ENCODE measurements around the gene ITGA5. TPM values are rescaled to one million over a fixed set of nuclear protein-coding genes. Genes with fewer than 3 reads are reported as not detected.
A peak's percentile ranks its signal among the peaks of the same experiment; 100 is the strongest.

ITGA5 gene
- total RNA-seq, 1 donor from 2014 or later, result 95.0 TPM

GRCh38 chr12:54351341-54351740 lies 67.7 kb downstream of the ITGA5 start:
- H3K36me3 ChIP-seq, result peaks cover 0 to 44% of the 10 kb centered on the region in 2 donors
- peak overlapping the region; percentile 83 for H3K27ac ChIP-seq
- no peaks in the 10 kb centered on the region for H3K9me3 ChIP-seq
- TF ChIP-seq POLR2AphosphoS5 (IDR thresholded peaks at IDR 0.05; ENCODE audit: insufficient read depth in 1 of 2, low read depth in 1 of 2), result no peak
- TF ChIP-seq CTCF (IDR thresholded peaks at IDR 0.05), result no peak
- TF ChIP-seq POLR2A (IDR thresholded peaks at IDR 0.05), result no peak
- no peaks in the 10 kb centered on the region for H3K27me3 ChIP-seq
- no peak for DNase-seq (ENCODE audit: extremely low spot score in 2 of 2)
- intact Hi-C loops (cut with DNase I), result no loop called here
- H3K4me1 ChIP-seq, result peaks cover 25% of the 10 kb centered on the region
- H3K4me3 ChIP-seq, result peak overlapping the region in 1 of 2 donors; percentile 35

GRCh38 chr12:54350743-54351142 lies 68.3 kb downstream of the ITGA5 start:
- Histone ChIP-seq H3K9me3 (no peaks in the 10 kb centered on the region), H3K27me3 (no peaks in the 10 kb centered on the region), H3K4me1 (peaks cover 25% of the 10 kb centered on the region), H3K27ac (no peak overlapping the region), H3K36me3 (peaks cover 0 to 48% of the 10 kb centered on the region in 2 donors), H3K4me3 (no peak overlapping the region)
- no peak for TF ChIP-seq POLR2A (IDR thresholded peaks at IDR 0.05)
- TF ChIP-seq POLR2AphosphoS5 (IDR thresholded peaks at IDR 0.05; ENCODE audit: insufficient read depth in 1 of 2, low read depth in 1 of 2), result no peak
- TF ChIP-seq CTCF (IDR thresholded peaks at IDR 0.05), result no peak
- intact Hi-C loops (cut with DNase I), result no loop called here
- no peak for DNase-seq (ENCODE audit: extremely low spot score in 2 of 2)

- TF ChIP-seq POLR2A (IDR thresholded peaks at IDR 0.05) (no peak), POLR2AphosphoS5 (IDR thresholded peaks at IDR 0.05; ENCODE audit: insufficient read depth in 1 of 2, low read depth in 1 of 2) (no peak), CTCF (IDR thresholded peaks at IDR 0.05) (no peak)
- intact Hi-C loops (cut with DNase I), result no loop called here
- Histone ChIP-seq H3K27ac (no peak overlapping the region), H3K9me3 (no peaks in the 10 kb centered on the region), H3K4me3 (no peak overlapping the region), H3K36me3 (peaks cover 0 to 58% of the 10 kb centered on the region in 2 donors), H3K4me1 (peaks cover 25% of the 10 kb centered on the region), H3K27me3 (no peaks in the 10 kb centered on the region)
- DNase-seq (ENCODE audit: extremely low spot score in 2 of 2), result no peak
Observed at GRCh38 chr12:54349679-54350078, 69.4 kb downstream of the ITGA5 start.

GRCh38 chr12:54349036-54349435 lies 70.0 kb downstream of the ITGA5 start:
- intact Hi-C loops (cut with DNase I), result no loop called here
- peaks cover 25% of the 10 kb centered on the region for H3K4me1 ChIP-seq
- no peak for DNase-seq (ENCODE audit: extremely low spot score in 2 of 2)
- no peaks in the 10 kb centered on the region for H3K9me3 ChIP-seq
- no peaks in the 10 kb centered on the region for H3K27me3 ChIP-seq
- H3K27ac ChIP-seq, result no peak overlapping the region
- H3K4me3 ChIP-seq, result no peak overlapping the region
- TF ChIP-seq POLR2AphosphoS5 (IDR thresholded peaks at IDR 0.05; ENCODE audit: insufficient read depth in 1 of 2, low read depth in 1 of 2), result no peak
- no peak for TF ChIP-seq POLR2A (IDR thresholded peaks at IDR 0.05)
- no peak for TF ChIP-seq CTCF (IDR thresholded peaks at IDR 0.05)
- H3K36me3 ChIP-seq, result peaks cover 0 to 65% of the 10 kb centered on the region in 2 donors

Other genes starting within 250 kb of the ITGA5 start
- gene SMUG1, start 230.3 kb downstream of the ITGA5 start, total RNA-seq, result 16.5 TPM
- gene CBX5, start 139.1 kb downstream of the ITGA5 start, total RNA-seq, result 21.6 TPM
- gene HNRNPA1, start 138.5 kb downstream of the ITGA5 start, total RNA-seq, result 521 TPM
- gene NFE2, start 118.3 kb downstream of the ITGA5 start, total RNA-seq, result not detected
- 47.6 TPM for gene COPZ1, start 94.1 kb downstream of the ITGA5 start, total RNA-seq
- not detected for gene GPR84, start 54.8 kb downstream of the ITGA5 start, total RNA-seq
- 38.8 TPM for gene ZNF385A, start 34.5 kb downstream of the ITGA5 start, total RNA-seq
- 2.7 TPM for gene GTSF1, start 54.3 kb upstream of the ITGA5 start, total RNA-seq
- 10.8 TPM for gene NCKAP1L, start 78.5 kb upstream of the ITGA5 start, total RNA-seq
- 9.6 TPM for gene PDE1B, start 130.3 kb upstream of the ITGA5 start, total RNA-seq
- gene PPP1R1A, start 169.4 kb upstream of the ITGA5 start, total RNA-seq, result 10.8 TPM
- not detected for gene LACRT, start 215.6 kb upstream of the ITGA5 start, total RNA-seq
- gene DCD, start 229.1 kb upstream of the ITGA5 start, total RNA-seq, result not detected